Endodermal cell (in vitro differentiated cells): ENCODE data around the gene IQCK. TPM values are rescaled to one million over a fixed set of nuclear protein-coding genes. Genes with fewer than 3 reads are reported as not detected.

Experiments
- DNase-seq: peaks from one replicate; pipeline ENCODE4 v3.0.0-alpha.2; 2017
- H3K27ac ChIP-seq: 2 replicates; pipeline ENCODE4 v1.5.1; 2013; ENCODE audit warnings: mild to moderate bottlenecking, low read depth, low read length, moderate library complexity
- H3K27me3 ChIP-seq: 2 replicates; pipeline ENCODE4 v1.6.1; 2013; ENCODE audit warnings: mild to moderate bottlenecking, low read length, moderate library complexity; ENCODE audit not compliant: insufficient read depth, control insufficient read depth, poor library complexity, severe bottlenecking
- H3K36me3 ChIP-seq: 2 replicates; pipeline ENCODE4 v1.7.0; 2013; ENCODE audit warnings: mild to moderate bottlenecking, low read length, moderate library complexity; ENCODE audit not compliant: control insufficient read depth, insufficient read depth
- H3K4me1 ChIP-seq: one replicate; pipeline ENCODE4 v1.7.0; 2013; ENCODE audit warnings: low read length; ENCODE audit not compliant: control insufficient read depth, insufficient read depth
- H3K4me3 ChIP-seq: 2 replicates; pipeline ENCODE4 v1.5.1; 2013; ENCODE audit warnings: mild to moderate bottlenecking, low read length, moderate library complexity
- H3K9ac ChIP-seq: 2 replicates; pipeline ENCODE4 v1.6.1; 2013; ENCODE audit warnings: mild to moderate bottlenecking, low read length, moderate library complexity; ENCODE audit not compliant: poor library complexity, severe bottlenecking; ENCODE audit errors: extremely low read depth
- H3K9me3 ChIP-seq: 2 replicates; pipeline ENCODE4 v1.6.1; 2013; ENCODE audit warnings: mild to moderate bottlenecking, low read length, moderate library complexity; ENCODE audit not compliant: control insufficient read depth
- H3K27ac Mint-ChIP-seq: 2 replicates; pipeline ENCODE4 v1.8.0; 2020; ENCODE audit warnings: mixed read lengths
- H3K27me3 Mint-ChIP-seq: 2 replicates; pipeline ENCODE4 v1.8.0; 2021; ENCODE audit warnings: mild to moderate bottlenecking, mixed read lengths; ENCODE audit not compliant: insufficient read depth
- H3K36me3 Mint-ChIP-seq: 2 replicates; pipeline ENCODE4 v1.8.0; 2020; ENCODE audit warnings: low read depth, mixed read lengths
- H3K4me1 Mint-ChIP-seq: 2 replicates; pipeline ENCODE4 v1.8.0; 2020; ENCODE audit warnings: mixed read lengths
- H3K4me3 Mint-ChIP-seq: 2 replicates; pipeline ENCODE4 v1.8.0; 2020; ENCODE audit warnings: mild to moderate bottlenecking, moderate library complexity, mixed read lengths
- H3K9me3 Mint-ChIP-seq: 2 replicates; pipeline ENCODE4 v1.8.0; 2020; ENCODE audit warnings: mild to moderate bottlenecking, mixed read lengths
- CTCF ChIP-seq: fragments of 200-600 bp; sonication (generic); conservative IDR thresholded peaks from 2 replicates; pipeline ENCODE4 v1.5.0; 2021; ENCODE audit warnings: antibody characterized with exemption, mild to moderate bottlenecking
- WGBS, 2 experiments: methylation state at CpG; one replicate each; pipeline versions ENCODE4 v1.1.5 to v1.1.7; 2013; ENCODE audit warnings: missing lambda C conversion rate in 2 of 2, mixed read lengths in 1 of 2; ENCODE audit not compliant: insufficient coverage in 1 of 2, insufficient read length in 1 of 2; 5-methylcytosine and 5-hydroxymethylcytosine counted together
- total RNA-seq, 2 donors: library from RNA; stranded (reverse); fragmentation: NEBNext Ultra II Directional in 1 of 2; extraction: Animal tissue kit (Norgen Biotek cat#: 25700) in 1 of 2; gene quantifications; 2 replicates in 1 of 2; 3 replicates in 1 of 2; pipeline ENCODE4 v1.2.1, GENCODE V29; 2021

Gene IQCK
- total RNA-seq, 2 donors from 2014 or later: 21.1 to 30.1 TPM

DNA sequence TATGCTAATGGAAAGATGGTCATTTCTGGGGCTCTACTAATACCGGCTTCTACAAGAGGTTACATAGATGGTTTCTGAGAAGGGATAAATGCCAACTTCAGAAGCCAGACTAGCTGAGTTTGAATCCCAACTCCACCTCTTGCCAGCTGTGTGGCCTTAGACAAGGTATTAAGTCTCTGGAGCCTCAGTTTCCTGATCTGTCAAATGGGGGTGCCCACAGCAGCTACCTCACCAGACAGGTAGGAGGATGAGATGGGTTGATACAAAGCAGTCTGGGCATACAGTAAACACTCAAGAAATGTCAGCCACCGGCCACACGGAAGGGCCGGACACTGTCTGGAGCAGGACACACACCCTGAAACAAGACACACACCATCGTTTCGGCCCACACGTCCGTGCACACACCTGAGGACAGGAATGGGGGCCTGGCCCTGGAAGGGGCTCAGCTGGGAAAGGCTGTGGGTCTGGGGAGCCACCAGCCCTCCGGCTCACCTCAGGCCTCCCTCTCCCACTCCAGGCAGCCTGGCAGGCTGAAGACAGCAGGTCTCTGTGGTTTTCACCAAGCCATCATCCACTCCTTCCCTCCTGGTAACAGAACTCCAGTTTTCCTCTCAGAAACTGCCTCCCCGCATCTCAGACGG, 5.5 kb upstream of the IQCK start:
- Histone ChIP-seq H3K4me1 (peaks cover 13% of the 10 kb centered on the region), H3K9me3 (no peaks in the 10 kb centered on the region), H3K27ac (no peak overlapping the region), H3K27me3 (no peaks in the 10 kb centered on the region), H3K9ac (no peak overlapping the region), H3K36me3 (peaks cover 69% of the 10 kb centered on the region), H3K4me3 (no peak overlapping the region)
- Mint-ChIP-seq H3K36me3 (peaks cover 54% of the 10 kb centered on the region), H3K4me1 (peaks cover 41% of the 10 kb centered on the region), H3K27ac (no peak overlapping the region), H3K27me3 (no peaks in the 10 kb centered on the region), H3K9me3 (no peaks in the 10 kb centered on the region), H3K4me3 (no peak overlapping the region)
- 96 to 97% methylated on average over 7 to 11 of the region's 11 CpGs for WGBS, 2 experiments
- no peak for DNase-seq
- TF ChIP-seq CTCF: no peak

- Mint-ChIP-seq H3K27me3 (no peaks in the 10 kb centered on the region), H3K4me1 (peaks cover 38% of the 10 kb centered on the region), H3K4me3 (no peak overlapping the region), H3K9me3 (no peaks in the 10 kb centered on the region), H3K27ac (no peak overlapping the region), H3K36me3 (peaks cover 50% of the 10 kb centered on the region)
- 93 to 97% methylated on average over 4 to 6 of the region's 6 CpGs for WGBS, 2 experiments
- no peak overlapping the region for H3K4me3 ChIP-seq
- H3K27ac ChIP-seq: no peak overlapping the region
- no peak for DNase-seq
- H3K9me3 ChIP-seq: no peaks in the 10 kb centered on the region
- H3K36me3 ChIP-seq: peaks cover 63% of the 10 kb centered on the region
- H3K27me3 ChIP-seq: no peaks in the 10 kb centered on the region
- H3K9ac ChIP-seq: no peak overlapping the region
- TF ChIP-seq CTCF: no peak
- H3K4me1 ChIP-seq: peaks cover 11% of the 10 kb centered on the region
These were observed 4.4 kb upstream of the IQCK start for GRCh38 chr16:19713697-19714096.

DNA sequence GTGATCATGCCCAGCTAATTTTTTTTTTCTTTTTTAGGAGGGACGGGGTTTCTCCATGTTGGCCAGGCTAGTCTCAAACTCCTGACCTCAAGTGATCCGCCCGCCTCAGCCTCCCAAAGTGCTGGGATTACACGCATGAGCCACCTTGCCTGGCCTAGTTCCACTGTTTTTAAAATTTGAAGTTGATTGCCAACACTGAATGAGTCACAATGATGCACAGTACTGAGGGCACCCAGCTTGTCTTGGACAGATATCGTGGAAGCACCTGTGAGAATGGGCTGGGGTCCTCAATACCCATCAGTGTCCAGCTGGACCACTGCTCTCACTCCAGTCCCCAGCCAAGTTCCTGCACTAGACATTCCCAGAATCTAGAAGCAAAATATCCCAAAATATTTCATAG, 2.5 kb upstream of the IQCK start:
- no peaks in the 10 kb centered on the region for H3K9me3 ChIP-seq
- peaks cover 32% of the 10 kb centered on the region for H3K36me3 Mint-ChIP-seq
- H3K9ac ChIP-seq: no peak overlapping the region
- H3K4me1 Mint-ChIP-seq: peaks cover 36% of the 10 kb centered on the region
- H3K4me1 ChIP-seq: peaks cover 8% of the 10 kb centered on the region
- no peak overlapping the region for H3K4me3 Mint-ChIP-seq
- no peak overlapping the region for H3K4me3 ChIP-seq
- H3K27ac Mint-ChIP-seq: no peak overlapping the region
- WGBS, 2 experiments: 85 to 97% methylated on average over 2 to 5 of the region's 5 CpGs
- no peak for DNase-seq
- TF ChIP-seq CTCF: no peak
- no peaks in the 10 kb centered on the region for H3K27me3 ChIP-seq
- peaks cover 49% of the 10 kb centered on the region for H3K36me3 ChIP-seq
- no peaks in the 10 kb centered on the region for H3K27me3 Mint-ChIP-seq
- no peak overlapping the region for H3K27ac ChIP-seq
- no peaks in the 10 kb centered on the region for H3K9me3 Mint-ChIP-seq
